Measurements from ENCODE around the gene MIER2.

DNA sequence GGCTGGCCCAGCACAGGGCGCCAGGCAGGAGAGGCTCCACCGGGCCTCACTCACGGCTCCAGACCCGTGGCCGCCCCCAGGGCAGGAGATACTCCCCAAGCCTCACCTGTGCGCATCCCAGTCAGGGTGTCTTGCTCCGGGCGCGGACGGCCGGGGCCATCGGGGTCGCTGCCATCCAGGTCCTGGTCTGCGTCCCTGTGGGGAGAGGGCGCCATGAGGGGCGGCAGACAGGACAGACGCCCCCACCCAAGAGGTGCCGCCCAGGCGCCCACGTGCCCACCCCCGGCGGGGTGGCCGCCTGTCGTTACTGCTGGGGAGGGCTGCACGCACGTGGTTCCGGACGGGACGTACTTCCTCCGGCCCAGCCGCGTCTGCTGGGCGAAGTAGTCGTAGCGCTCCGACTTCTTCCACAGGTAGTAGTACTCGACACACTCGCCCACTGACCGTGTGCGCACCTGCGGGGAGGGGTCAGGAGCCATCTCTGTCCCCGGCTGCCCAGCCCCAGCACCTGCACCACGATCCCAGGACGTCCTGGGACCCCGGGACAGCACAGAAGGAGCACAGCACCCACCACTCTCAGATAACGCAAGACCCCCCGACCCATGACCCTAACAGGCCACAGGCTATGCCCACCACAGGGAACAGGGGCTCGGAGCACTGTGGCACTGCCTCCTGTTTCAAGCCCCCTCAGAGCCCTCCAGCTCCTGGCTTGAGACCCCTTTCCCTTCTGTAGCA lies 36.0 kb downstream of the MIER2 start:
- TF ChIP-seq, protein P1, sequence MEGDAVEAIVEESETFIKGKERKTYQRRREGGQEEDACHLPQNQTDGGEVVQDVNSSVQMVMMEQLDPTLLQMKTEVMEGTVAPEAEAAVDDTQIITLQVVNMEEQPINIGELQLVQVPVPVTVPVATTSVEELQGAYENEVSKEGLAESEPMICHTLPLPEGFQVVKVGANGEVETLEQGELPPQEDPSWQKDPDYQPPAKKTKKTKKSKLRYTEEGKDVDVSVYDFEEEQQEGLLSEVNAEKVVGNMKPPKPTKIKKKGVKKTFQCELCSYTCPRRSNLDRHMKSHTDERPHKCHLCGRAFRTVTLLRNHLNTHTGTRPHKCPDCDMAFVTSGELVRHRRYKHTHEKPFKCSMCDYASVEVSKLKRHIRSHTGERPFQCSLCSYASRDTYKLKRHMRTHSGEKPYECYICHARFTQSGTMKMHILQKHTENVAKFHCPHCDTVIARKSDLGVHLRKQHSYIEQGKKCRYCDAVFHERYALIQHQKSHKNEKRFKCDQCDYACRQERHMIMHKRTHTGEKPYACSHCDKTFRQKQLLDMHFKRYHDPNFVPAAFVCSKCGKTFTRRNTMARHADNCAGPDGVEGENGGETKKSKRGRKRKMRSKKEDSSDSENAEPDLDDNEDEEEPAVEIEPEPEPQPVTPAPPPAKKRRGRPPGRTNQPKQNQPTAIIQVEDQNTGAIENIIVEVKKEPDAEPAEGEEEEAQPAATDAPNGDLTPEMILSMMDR (IDR thresholded peaks at IDR 0.05): no peak
- no peak for TF ChIP-seq ZFX (IDR thresholded peaks at IDR 0.05; ENCODE audit: borderline replicate concordance)

Measured in 22Rv1 (cell line).